HG02870 (cell line): ENCODE results near the gene ACADL.

Source experiments
- ATAC-seq: cut with Tn5 transposase; IDR thresholded peaks from one replicate; pipeline ENCODE4 v1.9.1; 2021; ENCODE audit warnings: mild to moderate bottlenecking, moderate library complexity; ENCODE audit not compliant: unreplicated experiment

The ACADL gene

DNA sequence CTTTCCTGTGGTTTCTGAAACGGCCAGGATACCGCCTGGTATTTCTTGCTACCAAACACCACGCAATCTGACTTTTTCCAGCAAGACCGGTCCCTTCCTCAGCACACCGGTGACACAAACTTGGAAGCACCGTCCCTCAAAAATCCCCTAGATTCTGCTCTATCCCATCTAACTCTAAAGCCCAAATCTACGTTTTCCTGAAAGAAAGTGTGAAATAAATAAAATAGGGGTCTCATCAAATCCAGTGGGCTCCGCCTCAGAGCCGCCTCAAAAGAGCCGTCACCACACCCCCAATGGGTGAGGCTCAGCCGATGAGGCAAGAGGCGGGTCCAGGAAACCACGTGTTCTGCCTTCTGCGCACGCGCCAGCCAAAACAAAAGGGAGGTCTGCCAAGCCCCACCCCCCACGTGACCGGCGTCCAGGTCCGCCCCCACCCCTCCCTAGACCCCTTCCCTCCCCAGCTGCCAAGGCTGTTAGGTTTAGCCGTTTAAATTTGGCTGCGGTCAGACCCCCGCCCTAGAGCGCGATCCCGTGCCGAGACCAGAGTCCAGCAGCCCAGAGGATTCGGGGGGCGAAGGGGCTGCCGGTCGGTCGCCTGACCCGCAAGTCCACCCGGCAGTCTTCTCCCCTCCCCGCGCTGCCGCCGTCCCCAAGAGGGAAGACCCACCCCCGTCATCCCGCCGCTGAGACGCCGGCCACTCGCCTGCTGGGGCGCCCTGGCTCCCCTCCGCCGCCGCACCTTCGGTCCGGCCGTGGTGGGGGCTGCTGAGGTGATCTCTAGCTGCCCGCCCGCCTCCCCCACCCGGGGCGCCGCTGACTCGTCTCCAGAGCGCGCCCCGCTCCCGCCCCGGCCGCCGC lies 54.6 kb downstream of the ACADL start:
- ATAC-seq: peak; percentile 62

DNA sequence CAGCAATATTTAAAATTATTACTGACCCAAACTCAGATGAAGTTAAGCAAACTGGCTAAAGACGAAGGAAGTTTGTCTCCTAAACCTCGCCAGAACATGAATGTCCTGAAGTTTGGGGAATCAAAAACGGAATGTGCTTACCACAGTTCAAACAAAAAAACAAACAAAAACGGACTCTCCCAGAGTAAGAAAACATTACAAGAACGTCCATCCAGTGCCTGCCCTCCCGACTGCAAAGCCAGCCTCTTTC lies 55.1 kb downstream of the ACADL start:
- no peak for ATAC-seq

DNA sequence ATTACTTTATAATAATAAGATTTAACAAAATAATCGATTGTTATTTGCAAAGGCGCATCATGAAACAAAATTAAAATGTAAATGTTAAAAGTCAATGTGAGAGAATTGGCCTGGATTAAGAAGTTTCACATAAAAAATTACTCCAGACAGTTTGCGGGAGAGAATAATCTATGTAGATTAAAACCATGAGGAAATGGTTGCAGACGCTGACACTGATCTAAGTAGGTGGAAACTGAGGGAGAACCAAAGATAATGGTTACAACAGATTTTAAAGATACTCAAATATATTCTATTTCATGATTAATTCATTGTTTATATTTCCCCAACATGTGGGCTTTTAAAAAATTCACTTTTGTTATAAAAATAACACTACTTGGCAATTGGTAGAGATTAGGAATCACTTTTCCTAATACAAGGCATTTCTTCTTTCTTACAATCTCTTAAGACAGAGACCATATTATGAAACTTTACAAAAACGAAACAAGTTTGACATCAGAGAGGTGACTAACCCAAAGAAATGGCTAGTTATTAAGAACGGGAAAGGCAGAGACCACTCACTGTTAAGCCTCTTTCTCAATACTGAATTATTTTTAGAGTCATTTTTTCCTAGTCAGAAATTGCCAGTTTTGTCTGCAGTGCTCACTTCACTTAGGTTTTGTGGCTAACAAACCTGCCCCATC lies 55.6 kb downstream of the ACADL start:
- ATAC-seq: peak; percentile 35

DNA sequence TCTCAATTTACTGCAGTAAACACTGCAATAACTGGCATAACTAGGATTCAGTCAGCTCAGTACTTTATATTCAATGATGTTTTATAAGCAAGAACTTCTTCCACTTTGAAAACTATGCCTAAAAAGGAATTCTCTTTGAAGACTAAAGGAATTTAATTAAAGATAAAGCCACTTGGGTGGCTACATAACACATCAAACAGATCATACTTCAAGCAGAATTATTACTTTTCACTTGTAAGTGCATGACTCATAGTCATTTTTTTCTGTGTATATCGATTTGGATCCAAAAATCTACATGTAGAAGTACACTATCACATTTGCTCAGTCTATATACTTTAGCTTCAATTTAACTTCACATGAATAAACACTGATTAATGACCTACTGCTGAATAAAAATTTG lies 58.0 kb downstream of the ACADL start:
- ATAC-seq: no peak

DNA sequence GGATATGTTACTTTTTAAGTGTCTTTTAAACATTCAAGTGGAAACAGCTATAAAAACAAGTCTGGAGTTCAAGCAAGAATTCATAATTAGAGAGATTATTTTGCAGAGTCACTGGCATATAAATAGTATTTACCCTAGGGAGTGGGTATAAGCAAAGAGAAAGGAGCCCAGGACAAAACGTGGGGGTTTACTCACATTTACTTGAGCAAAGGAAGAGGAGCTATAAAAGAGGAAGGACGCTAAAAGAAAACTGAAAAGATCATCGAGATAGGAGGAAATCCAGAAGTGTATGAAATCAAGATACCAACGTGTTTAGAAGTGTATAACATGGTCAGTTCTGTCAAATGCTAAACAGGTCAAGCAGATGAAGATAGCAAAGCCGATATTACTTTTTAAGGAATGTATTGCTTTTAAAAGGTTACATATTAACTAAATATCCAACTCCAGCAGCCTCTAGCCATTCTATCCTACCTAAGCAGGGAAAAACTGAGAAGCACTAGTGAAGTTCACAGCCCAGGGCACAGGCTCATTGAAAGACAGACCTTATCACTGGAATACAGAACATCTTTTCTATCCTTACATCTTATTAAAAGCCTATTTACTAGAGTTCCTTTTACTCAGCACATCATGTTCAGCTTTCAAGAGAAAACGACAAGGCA lies 62.7 kb downstream of the ACADL start:
- ATAC-seq: no peak

DNA sequence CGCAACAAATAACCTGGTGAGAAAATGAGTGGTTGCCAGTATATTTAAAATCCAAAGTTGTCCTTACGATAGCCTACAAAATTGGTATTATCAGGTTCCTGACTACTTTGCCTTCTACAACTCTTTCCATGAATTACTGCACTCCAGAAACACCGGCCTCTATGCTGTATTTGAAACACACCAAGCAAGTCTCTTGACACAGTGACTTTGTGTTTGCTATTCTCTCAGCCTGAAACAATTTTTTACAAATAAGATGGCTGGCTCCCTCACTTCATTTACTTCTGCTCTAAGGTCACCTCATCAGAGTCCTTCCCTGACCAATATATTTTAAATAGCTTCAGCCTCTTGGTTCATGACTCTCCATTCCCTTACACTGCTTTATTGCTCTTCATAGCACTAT lies 66.2 kb downstream of the ACADL start:
- no peak for ATAC-seq

DNA sequence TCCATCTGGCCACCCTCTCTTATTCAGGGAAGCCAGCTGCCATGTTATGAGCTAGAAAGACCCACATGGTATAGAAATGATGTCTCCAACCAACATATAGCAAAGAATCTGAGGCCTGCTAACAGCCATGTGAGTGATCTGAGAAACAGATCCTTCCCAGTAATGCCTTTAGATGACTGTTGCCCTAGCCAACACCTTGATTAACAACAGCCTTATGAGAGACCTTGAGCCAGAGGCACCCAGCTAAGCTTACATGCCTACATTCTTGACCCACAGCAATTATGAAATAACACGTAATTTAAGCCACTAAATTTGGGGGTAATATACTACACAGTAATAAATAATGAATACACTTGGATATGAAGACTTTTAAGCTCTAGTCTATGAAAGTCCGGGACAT lies 67.0 kb downstream of the ACADL start:
- no peak for ATAC-seq

DNA sequence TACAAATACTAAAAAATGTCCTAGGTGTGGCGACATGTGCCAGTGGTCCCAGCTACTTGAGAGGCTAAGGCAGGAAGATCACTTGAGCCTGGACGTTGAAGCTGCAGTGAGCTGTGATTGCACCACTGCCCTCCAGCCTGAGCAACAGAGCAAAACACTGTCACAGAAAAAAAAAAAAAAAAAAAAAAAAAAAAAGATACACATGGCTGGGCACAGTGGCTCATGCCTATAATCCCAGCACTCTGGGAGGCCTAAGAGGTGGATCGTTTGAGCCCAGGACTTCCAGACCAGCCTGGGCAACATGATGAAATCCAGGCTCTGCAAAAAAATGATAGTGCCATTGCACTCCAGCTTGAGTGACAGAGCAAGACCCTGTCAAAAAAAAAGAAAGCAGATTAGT lies 67.7 kb downstream of the ACADL start:
- ATAC-seq: no peak

DNA sequence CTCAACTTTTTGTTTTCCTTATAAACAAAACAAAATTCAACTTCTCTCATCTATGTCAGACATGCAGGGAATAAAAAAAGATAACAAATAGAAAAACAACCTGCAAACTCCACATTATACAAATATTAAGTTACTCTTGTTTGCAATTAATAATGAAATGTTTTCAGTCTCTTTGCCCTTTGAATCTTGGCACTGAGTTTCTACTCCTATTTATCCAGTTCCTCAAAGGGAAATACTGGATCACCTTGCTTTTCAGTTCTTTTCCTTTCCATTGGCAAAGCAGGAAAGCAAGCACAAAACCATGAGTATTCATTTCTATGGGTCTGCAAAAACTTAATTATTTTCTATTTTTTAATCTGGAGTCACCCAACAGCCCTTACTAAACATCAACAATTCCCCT lies 77.6 kb downstream of the ACADL start:
- no peak for ATAC-seq
